ENCODE results near the gene DSCAML1.

- TF ChIP-seq POLR2A (IDR thresholded peaks at IDR 0.05), result no peak
- no peak for TF ChIP-seq CTCF (IDR thresholded peaks at IDR 0.05)
These were observed 74.9 kb downstream of the DSCAML1 start for GRCh38 chr11:117722082-117722481.

All from uterus (tissue), 2 donors.